ENCODE results near the gene SRGAP1. TPM values are rescaled to one million over a fixed set of nuclear protein-coding genes. Genes with fewer than 3 reads are reported as not detected.

SRGAP1 gene
- total RNA-seq, 1 donor from 2014 or later, result 2.0 TPM

DNA sequence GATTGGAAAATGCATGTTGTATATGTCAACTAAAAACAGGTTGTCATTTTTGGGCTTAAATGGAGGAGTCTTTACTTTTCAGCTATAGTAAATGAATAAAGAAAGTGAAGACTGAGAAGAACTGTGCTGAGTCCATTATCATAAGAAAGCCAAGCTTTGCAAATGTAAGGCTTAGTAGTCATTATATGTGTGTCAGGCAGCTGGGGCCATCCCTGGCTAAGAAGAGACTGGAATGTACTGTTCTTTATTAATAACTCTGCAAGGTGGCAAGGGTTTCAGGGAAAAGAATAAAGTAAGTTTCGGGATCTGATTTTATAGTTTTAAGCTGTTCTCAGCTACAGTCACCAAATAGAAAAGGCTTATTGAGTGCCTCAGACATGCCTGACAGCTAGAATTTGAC lies 48.7 kb downstream of the SRGAP1 start:
- intact Hi-C loops (cut with DNase I), result no loop called here
- DNase-seq (no peak), ATAC-seq (ENCODE audit: poor library complexity) (no peak)

DNA sequence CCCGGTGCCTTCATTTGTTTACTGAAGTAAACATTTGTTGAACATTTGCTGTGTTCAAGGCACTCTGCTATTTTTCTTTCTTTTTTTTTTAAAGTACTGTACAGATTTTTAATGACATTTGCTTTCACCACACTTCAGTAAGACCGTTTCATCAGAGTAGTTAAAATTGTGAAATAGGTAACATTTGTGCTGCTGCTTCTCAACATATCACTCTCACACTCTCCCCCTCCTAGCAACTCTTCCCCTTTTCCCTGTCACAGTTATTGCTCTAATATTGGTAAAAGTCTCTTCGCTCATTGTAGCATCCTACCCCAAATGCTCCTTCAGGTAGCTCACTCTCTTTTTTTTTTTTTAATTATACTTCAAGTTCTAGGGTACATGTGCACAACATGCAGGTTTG lies 49.6 kb downstream of the SRGAP1 start:
- ATAC-seq (ENCODE audit: poor library complexity) (no peak), DNase-seq (no peak)
- intact Hi-C loops (cut with DNase I), result no loop called here

DNA sequence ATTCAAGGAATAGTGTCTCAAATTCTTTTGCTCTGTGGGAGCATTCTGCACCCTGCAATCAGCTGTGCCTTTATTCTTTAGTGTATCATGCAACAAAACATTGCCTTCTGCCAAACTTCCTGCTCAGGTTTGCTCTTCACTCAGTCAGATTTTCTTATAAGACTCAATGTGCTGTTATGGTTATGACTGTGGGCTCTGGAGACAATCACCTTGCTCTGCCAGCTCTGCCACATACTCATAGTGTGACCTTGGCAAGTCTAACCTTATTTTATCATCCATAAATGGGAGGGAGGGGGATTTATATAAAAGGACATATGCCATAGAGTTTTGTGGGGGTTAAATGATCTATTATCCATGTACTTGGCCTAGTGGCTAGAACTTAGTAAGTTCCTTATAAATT lies 51.3 kb downstream of the SRGAP1 start:
- intact Hi-C loops (cut with DNase I), result no loop called here
- DNase-seq (no peak), ATAC-seq (ENCODE audit: poor library complexity) (no peak)

DNA sequence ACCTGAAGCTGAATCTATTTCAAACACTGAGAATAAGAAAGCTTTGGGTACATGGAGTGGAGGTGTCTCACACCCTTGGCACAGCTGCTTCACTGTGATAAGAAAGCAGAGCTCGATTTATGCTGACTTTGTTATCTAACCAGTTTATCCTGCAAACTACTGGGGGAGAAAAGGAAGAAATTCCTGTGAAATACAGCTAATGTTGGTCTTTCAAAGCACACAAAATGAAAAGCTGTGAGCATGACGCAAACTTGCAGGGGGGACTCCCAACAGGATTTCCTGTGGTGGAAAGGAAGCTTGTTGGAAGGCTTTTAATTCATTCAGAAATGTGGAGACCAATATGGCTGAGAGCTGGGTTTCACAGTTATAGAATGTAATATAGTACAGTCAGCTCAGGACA lies 53.4 kb downstream of the SRGAP1 start:
- intact Hi-C loops (cut with DNase I), result no loop called here
- DNase-seq, result no peak
- ATAC-seq (ENCODE audit: poor library complexity), result no peak

DNA sequence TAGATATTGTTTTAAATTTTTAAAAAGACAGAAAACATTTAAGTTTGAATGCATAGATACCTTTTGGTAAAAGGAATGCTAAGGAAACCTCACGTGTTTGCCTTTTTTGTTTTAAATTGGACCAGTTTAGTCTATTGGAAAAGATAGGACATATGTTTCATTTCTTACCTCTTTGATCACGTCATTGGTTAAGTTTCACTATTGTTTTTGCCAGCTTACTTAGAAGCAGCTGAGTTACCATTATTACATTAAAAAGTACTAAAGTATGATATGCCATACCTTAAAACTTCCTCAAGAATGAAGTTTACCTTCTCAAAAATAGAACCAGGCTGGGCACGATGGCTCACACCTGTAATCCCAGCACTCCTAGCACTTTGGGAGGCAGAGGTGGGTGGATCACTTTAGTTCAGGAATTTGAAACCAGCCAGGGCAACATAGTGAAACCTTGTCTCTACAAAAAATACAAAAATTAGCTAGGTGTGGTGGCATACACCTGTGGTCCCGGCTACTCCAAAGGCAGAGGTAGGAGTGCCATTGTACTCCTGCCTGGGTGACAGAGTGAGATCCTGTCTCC lies 54.4 kb downstream of the SRGAP1 start:
- ATAC-seq (ENCODE audit: poor library complexity), result no peak
- intact Hi-C loops (cut with DNase I), result no loop called here
- no peak for DNase-seq

DNA sequence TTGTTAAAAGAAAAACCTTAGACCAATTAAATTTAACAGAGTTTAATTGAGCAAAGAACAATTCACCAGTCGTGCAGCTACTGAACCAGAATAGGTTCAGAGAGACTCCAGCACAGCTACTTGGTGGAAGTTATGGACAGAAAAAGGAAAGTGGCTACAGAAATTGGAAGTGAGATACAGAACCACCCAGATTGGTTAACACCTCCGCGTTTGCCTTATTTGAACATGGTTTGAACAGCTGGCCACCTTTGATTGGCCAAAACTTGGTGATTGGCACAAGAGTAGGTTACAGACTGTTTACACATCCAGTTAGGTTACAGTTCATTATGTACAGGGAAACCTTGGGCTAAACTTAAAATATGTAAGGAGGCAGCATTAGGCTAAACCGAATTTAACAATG lies 54.9 kb downstream of the SRGAP1 start:
- no peak for DNase-seq
- intact Hi-C loops (cut with DNase I), result no loop called here

DNA sequence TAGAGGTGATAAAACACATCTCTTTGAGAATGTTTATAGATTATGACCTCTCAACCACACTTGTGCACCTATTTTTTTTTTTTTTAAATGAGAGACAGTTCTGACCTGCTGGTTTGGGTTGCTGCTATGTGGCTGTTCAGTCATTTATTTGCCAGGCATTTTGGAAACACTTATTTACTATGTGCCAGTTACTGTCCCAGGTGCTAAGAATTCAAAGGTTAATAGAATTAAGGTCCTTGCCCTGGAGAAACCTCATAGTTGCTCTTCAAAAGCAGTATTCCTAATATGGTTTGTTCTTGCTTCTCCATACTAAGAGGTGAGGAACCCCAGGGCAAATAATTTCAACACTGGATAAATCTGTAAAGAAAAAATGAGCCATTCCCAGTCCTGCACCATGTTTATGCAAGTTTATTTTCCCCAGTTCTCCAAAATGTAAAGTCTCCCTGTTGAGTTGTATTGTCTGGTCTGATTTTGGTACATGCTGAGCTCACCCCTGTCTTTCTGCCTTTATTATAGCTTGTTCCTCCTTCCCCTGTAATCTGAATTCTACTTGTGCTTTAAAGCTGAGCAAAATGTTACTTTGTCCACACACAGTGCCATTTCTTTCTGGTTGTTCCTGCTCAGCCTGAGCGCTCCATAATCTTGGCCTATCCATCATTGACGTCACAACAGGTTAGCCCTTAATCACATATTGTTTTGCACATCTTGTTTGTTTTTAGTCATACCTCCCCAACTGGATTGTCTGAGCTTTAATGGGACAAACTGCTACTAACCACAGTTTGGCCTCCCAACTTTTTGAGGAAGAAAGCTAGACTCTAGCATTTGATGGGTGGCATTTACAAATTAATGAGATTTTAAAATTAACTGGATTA lies 56.7 kb downstream of the SRGAP1 start:
- ATAC-seq (ENCODE audit: poor library complexity), result no peak
- no peak for DNase-seq
- intact Hi-C loops (cut with DNase I), result no loop called here

More for the DNA sequence above, 54.9 kb downstream of the SRGAP1 start:
- ATAC-seq (ENCODE audit: poor library complexity), result no peak

DNA sequence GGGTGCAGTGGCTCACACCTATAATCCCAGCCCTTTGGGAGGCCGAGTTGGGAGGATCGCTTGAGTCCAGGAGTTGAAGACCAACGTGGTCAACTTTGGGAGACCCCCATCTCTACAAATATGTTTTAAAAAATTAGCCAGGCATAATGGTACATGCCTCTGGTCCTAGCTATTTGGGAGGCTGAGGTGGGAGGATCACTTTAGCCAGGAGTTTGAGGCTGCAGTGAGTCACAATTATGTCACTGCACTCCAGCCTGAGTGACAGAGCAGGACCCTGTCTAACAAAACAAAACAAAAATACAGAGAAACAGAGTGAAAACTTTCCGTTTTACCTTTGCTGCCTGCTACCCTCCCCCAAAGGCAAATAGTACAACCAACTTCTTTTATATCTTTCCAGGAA lies 60.2 kb downstream of the SRGAP1 start:
- ATAC-seq (ENCODE audit: poor library complexity) (no peak), DNase-seq (no peak)
- intact Hi-C loops (cut with DNase I), result no loop called here

DNA sequence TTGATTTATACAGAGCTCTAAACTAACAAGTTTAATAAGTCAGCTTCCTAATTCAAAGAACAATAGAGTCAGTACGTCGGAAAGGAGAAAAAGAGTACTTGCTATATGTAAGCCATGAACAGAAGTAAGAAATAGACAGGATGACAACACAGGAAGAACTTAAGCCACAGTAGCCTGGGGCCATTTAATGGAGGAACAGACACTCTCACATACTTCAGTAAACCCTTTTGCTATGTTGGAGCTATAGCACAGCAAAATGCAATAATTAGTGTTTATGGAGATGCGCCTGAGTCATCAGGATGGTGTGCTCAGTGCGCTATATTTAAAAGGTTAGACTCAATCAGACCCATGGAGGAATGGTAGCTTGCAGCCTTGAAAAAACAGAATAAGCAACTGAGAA lies 61.0 kb downstream of the SRGAP1 start:
- ATAC-seq (ENCODE audit: poor library complexity) (no peak), DNase-seq (no peak)
- intact Hi-C loops (cut with DNase I), result no loop called here

DNA sequence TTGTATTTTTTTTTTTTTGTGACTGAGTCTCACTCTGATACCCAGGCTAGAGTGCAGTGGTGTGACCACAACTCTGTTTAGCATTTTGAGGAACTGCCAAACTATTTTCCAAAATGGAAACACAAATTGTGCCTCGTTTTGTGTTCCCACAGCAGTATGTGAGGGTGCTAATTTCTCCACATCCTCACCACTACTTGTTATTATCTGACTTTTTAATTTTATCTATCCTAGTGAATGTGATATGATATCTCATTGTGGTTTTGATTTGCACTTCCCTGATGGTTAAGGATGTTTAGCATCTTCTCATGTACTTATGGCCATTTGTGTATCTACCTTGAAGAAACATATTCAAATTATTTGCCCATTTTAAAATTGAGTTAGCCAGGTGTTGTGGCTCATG lies 62.4 kb downstream of the SRGAP1 start:
- ATAC-seq (ENCODE audit: poor library complexity), result no peak
- DNase-seq, result no peak
- intact Hi-C loops (cut with DNase I), result no loop called here

DNA sequence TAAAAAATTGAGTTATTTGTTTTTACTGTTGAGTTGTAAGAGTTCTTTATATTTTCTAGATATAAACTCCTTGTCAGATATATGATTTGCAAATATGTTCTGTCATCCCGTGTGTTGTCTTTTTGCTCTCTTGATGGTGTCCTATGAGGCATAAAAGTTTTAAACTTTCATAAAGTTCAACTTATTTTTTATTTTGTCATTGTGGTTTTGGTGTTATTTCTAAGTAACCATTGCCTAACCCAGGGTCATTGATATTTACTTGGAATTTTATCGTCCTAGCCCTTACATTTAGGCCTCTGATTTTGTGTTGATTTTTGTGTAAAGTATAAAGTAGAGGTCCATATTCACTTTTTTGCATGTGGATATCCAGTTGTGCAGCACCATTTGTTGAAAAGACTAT lies 63.1 kb downstream of the SRGAP1 start:
- DNase-seq (no peak), ATAC-seq (ENCODE audit: poor library complexity) (no peak)
- intact Hi-C loops (cut with DNase I), result no loop called here

DNA sequence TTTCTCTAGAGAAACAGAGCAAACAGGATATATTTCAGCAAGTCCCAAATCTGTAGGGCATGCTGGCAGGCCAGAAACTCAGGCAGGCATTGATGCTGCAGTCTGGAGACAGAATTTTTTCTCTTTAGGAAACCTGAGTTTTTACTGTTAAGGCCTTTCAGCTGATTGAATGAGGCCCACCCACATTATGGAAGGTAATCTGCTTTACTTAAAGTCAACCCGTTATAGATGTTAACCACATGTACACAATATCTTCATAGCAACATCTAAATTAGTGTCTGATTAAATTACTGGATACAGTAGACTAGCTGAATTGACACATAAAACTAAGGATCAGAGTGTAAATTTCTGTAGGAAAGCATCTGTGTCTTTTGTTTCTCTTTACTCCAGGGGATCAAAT lies 65.2 kb downstream of the SRGAP1 start:
- DNase-seq (no peak), ATAC-seq (ENCODE audit: poor library complexity) (no peak)
- intact Hi-C loops (cut with DNase I), result no loop called here

DNA sequence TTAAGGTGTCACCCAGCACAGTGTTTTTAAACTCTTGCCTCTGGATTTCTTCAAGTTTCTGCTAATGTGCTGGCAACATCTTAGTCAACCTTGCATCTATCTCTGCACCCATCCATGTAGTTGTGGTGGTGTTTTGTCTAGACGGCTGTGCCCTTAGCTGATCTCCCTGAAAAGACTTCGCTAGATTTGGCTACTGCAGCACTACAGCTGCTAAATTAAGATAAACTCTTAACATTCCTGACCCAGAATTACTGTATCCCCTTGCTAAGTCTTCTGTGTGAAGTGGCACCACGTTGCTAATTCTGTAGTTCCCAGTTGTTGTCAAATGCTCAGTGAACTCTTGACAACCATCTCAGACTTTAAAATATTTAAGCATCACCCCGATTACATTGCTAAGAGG lies 66.8 kb downstream of the SRGAP1 start:
- no peak for DNase-seq
- peak; percentile 68 for ATAC-seq (ENCODE audit: poor library complexity)
- intact Hi-C loops (cut with DNase I), result no loop called here

DNA sequence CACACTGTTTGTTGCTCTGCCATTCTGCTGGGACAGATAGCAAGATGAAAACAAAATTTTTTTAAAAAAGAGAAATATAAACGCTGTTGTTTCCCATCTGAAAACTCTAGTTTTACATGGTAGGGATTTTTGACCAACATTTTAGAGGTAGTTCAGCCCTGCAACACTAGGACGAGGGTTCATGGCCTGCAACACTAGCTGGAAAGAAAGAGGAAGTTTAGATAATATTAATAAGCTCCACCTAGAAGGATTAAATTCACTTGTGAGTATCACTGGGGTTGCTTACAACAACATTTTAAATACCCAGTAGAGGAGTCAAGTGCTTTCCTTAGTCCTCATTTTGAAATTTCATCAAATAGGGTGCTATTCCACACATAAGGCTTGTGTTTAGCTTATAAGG lies 68.2 kb downstream of the SRGAP1 start:
- DNase-seq, result no peak
- ATAC-seq (ENCODE audit: poor library complexity), result no peak
- intact Hi-C loops (cut with DNase I), result no loop called here

DNA sequence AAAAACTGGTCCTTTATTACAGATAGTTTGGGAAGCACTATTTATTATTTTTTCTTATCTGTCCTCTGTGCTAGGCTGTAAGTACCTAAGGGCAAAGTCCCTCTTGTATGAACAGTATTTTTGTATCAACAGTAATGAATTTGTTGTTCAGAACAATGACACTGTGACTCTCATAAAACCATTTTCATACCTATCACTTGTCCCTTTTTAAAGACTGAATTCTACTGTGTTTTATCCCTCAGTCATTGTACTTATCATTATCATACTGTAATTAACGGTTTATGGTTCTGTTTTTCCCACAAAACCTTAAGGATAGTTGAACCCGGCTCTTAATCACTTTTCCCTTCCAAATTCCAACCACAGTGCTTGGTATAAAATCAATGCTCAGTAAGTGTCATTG lies 69.4 kb downstream of the SRGAP1 start:
- DNase-seq (no peak), ATAC-seq (ENCODE audit: poor library complexity) (no peak)
- intact Hi-C loops (cut with DNase I), result no loop called here

DNA sequence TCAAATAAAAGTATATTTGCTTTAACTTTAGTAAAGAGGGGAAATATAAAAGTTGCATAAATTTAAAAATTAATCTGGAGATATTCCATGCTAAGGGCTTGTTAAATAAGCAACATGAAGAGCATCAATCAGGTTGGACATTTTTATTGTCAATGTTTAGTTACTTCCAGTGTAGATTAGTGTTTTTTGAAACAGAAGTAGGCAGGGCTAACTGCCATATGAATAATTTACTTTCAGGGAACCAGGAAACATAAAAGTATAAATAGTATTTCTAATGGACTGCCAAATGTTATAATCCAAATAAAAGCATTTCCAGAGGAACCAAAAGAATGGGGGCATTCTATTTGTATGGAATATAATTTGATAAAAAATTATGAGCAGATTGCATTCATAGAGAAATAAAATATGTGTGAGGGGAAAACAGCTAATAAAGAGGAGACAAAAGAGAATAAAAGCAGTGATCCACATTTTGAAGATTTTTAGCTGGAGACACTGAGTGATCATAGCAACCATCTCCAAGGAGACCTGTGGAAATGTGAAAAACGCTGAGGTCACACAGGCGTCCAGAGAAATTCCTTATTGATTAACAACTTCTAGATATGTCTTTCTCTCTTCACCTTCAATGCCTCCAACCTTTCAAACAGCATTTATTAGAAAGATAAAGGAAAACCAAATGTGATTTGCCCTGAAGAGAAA lies 70.8 kb downstream of the SRGAP1 start:
- intact Hi-C loops (cut with DNase I), result no loop called here
- ATAC-seq (ENCODE audit: poor library complexity), result no peak
- no peak for DNase-seq

DNA sequence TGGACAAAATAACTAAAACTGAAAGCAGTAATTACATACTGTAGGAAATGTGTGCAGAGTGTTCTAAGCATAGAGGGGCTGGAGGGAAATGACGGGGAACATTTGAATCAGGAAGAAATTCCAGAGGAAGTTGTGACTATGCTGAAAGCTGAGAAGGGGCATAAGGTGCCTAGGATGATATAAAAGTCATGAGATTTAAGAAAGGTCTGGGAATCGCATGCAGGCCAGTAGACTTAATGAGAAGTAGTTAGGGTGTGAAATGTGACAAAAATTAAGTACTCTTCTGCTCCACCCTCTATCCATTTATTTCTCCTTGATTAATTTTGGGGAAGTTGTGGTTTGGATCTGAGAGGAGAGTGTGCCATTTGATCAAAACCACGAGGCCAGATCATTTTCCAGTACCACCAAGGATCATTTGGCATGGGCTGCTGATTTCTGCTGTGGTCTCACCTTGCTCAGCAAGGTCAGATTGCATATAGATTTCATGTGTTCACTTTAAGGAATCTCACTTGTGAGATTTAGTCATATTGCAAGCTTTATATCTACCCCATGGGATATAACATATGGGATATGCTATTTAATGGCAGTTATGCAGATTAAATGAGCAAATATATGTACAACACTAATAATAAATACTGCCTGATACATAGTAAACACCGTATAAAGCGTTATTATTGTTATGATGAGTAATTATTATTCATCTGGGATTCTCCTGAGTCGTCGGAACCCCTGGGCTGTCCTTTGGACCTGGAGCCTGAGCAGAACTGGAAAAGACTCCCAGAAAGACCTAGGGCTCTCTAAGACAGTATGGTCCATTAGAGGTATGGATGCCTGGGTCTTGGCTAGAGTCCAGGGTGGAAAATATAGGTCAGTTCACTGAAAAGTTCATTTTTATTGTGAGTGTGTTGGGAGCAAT lies 72.3 kb downstream of the SRGAP1 start:
- intact Hi-C loops (cut with DNase I), result no loop called here
- DNase-seq, result no peak
- ATAC-seq (ENCODE audit: poor library complexity), result no peak

DNA sequence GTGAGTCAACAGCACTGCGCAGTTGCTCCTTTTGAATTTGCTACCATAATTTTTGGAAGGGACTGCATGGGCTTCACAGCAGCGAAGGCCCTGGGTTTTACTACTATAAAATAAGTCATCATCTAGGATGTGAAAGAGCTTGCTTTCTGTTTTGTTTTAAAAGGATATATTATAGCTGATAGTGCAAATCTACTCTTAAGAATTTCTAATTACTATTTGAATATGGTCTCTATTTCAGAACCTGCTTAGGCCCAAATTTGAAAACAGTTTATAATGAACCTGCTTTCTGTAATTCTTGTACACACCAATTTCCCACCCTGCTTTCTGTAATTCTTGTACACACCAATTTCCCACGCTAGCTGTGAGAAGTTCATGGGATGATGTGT lies 73.0 kb downstream of the SRGAP1 start:
- intact Hi-C loops (cut with DNase I), result no loop called here
- no peak for DNase-seq
- ATAC-seq (ENCODE audit: poor library complexity), result no peak
